Transverse colon (tissue), 4 donors: ENCODE data around the gene FHOD1.
A peak's percentile ranks its signal among the peaks of the same experiment; 100 is the strongest.

Source experiments
- EP300 ChIP-seq: sonication (generic); formaldehyde crosslinking; IDR thresholded peaks from one replicate; pipeline ENCODE4 v1.6.1; 2017; ENCODE audit warnings: antibody characterized with exemption, low read depth
- POLR2AphosphoS5 ChIP-seq, 3 donors: sonication (generic); formaldehyde crosslinking; IDR thresholded peaks; one replicate each; pipeline ENCODE4 v1.6.1; 2016; ENCODE audit warnings: antibody characterized with exemption in 3 of 3
- TF ChIP-seq, protein P1 (sequence below), 5 experiments: fragments of 200-600 bp in 3 of 5; fragments of 450-650 bp in 2 of 5; sonication (generic) in 3 of 5; IDR thresholded peaks; 1 replicate in 2 of 5; 2 replicates in 3 of 5; pipeline ENCODE4 v1.5.1; 2016 to 2017; ENCODE audit warnings: antibody characterized with exemption in 5 of 5, inconsistent platforms in 3 of 5, mild to moderate bottlenecking in 2 of 5, moderate library complexity in 1 of 5

DNA sequence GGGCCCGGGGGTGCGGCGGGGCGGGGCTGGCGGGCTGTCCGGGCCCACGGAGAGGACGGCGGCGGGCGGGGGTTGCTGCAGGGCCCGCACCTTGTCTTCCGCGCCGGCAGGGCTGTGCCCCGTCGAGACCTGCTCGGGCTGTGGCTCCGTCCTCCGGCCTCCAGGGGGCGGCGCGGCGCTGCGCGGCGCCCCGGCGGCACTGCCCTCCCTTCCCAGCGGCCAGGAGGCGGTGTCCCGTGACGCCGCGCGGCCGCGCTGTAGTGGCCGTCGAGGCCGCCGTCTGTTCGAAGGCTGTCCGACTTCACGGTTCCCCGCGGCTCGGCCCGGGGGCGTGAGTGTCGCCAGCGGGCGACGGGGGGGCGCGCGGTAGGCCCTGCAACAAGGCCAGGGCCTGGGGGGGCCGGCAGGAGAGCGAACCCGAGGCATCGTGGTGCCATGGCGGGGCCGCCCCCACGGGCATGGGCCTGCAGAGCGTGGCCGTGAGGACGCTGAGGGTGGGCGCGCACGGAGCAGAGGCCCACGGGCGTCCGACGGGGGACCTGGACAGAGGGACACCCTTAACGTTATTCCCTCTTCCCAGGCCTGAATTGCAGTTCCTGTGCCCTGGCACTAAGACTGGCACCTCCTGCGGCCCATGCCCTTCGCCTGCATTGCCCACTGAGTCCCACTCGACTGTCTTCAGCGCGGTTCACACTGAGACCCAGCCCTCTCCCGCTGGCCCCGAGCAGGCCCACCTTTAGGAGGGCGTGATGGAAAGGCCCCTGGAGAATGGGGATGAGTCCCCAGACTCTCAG, 32.2 kb upstream of the FHOD1 start, which contains the start of gene PLEKHG4:
- no peak for TF ChIP-seq EP300
- TF ChIP-seq, protein P1, sequence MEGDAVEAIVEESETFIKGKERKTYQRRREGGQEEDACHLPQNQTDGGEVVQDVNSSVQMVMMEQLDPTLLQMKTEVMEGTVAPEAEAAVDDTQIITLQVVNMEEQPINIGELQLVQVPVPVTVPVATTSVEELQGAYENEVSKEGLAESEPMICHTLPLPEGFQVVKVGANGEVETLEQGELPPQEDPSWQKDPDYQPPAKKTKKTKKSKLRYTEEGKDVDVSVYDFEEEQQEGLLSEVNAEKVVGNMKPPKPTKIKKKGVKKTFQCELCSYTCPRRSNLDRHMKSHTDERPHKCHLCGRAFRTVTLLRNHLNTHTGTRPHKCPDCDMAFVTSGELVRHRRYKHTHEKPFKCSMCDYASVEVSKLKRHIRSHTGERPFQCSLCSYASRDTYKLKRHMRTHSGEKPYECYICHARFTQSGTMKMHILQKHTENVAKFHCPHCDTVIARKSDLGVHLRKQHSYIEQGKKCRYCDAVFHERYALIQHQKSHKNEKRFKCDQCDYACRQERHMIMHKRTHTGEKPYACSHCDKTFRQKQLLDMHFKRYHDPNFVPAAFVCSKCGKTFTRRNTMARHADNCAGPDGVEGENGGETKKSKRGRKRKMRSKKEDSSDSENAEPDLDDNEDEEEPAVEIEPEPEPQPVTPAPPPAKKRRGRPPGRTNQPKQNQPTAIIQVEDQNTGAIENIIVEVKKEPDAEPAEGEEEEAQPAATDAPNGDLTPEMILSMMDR (IDR thresholded peaks at IDR 0.05) = peak in 4 of 5 experiments; percentile 59 to 84 (median 62)
- TF ChIP-seq POLR2AphosphoS5 (IDR thresholded peaks at IDR 0.05) = peak in 2 of 3 donors; percentile 14 to 23
